ENCODE data around the gene MERTK.

DNA sequence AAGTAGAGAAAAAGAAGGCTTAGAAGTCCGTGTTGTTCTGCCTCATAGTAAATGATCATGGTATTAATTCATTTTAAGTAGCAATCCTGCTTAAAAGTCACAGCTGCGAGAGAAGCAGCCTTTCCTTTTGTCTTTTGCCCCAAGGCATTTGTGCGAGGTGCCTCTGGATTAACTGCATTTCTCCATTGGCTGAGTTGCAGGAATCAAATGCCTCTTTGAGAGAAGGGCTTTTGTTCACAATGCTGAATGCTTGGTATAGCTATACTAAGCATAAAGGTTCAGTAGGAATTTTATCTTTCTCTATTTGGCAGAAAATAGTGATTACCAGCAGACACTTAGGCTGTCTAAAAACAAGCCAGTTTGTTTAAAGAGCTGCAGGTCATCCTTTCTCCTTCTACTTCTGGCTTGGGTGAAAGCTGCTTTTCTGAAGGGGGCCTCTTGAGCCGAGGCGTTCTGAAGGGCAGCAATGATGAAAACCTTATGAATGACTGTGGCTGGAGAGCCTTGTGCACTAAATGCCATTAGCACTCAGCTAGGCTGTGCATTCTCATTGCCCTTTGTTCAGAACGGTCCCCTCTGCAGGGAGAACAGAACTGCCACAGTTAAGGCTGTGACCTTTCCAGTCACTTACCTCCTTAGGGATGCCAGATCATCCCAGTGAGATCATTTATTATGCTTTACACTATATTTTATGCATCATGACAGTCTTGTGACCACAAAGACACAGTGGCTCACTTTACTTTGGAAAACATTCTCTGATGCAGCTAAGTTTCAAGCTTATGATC, 87.9 kb downstream of the MERTK start:
- TF ChIP-seq, protein P1, sequence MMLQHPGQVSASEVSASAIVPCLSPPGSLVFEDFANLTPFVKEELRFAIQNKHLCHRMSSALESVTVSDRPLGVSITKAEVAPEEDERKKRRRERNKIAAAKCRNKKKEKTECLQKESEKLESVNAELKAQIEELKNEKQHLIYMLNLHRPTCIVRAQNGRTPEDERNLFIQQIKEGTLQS (IDR thresholded peaks at IDR 0.05; ENCODE audit: insufficient read depth, low read depth, low read length), result no peak
- TF ChIP-seq RNF2 (IDR thresholded peaks at IDR 0.05; ENCODE audit: borderline replicate concordance, low read depth, low read length, missing control alignments, poor library complexity, severe bottlenecking) (no peak), EZH2 (IDR thresholded peaks at IDR 0.05; ENCODE audit: low read depth, low read length, severe bottlenecking) (no peak), POLR2AphosphoS5 (IDR thresholded peaks at IDR 0.05; ENCODE audit: low read depth, low read length) (no peak)
- TF ChIP-seq, protein P2, sequence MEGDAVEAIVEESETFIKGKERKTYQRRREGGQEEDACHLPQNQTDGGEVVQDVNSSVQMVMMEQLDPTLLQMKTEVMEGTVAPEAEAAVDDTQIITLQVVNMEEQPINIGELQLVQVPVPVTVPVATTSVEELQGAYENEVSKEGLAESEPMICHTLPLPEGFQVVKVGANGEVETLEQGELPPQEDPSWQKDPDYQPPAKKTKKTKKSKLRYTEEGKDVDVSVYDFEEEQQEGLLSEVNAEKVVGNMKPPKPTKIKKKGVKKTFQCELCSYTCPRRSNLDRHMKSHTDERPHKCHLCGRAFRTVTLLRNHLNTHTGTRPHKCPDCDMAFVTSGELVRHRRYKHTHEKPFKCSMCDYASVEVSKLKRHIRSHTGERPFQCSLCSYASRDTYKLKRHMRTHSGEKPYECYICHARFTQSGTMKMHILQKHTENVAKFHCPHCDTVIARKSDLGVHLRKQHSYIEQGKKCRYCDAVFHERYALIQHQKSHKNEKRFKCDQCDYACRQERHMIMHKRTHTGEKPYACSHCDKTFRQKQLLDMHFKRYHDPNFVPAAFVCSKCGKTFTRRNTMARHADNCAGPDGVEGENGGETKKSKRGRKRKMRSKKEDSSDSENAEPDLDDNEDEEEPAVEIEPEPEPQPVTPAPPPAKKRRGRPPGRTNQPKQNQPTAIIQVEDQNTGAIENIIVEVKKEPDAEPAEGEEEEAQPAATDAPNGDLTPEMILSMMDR (IDR thresholded peaks at IDR 0.05; ENCODE audit: control extremely low read depth in 1 of 3, insufficient read depth in 1 of 3, low read depth in 1 of 3, low read length in 3 of 3), result no peak

All from H1 (cell line).